Esophagus muscularis mucosa (tissue), 4 donors: ENCODE data around the gene CROT.

Experiments used
- EP300 ChIP-seq: sonication (generic); formaldehyde crosslinking; IDR thresholded peaks from one replicate; pipeline ENCODE4 v1.6.1; 2017; ENCODE audit warnings: antibody characterized with exemption
- POLR2AphosphoS5 ChIP-seq, 2 donors: sonication (generic); formaldehyde crosslinking; IDR thresholded peaks; one replicate each; pipeline ENCODE4 v1.6.1; 2017; ENCODE audit warnings: antibody characterized with exemption in 2 of 2
- TF ChIP-seq, protein P1 (sequence below), 3 experiments: fragments of 200-600 bp in 2 of 3; fragments of 450-650 bp in 1 of 3; sonication (generic) in 2 of 3; IDR thresholded peaks; one replicate each; pipeline ENCODE4 v1.5.1; 2017 to 2019; ENCODE audit warnings: antibody characterized with exemption in 3 of 3, mild to moderate bottlenecking in 2 of 3, moderate library complexity in 1 of 3

DNA sequence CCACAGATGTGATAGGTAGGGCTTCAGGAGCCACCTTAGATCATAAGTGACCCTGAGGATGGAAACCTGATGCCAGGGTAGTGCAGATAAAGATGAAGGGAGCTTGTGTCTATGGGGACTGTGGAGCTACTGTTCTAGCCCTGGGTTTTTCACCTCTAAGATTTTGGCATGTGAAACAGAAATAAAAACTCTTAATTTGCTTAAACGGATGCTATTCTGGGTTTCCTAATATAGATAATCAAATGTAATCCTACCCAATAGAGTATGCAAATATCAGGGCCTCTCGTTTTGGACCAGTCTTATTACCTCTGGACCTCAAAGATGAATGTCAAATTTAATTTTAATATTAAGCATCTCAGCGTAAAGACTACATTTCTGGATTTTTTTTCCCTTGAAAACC lies 80.7 kb downstream of the CROT start:
- TF ChIP-seq EP300, result no peak
- TF ChIP-seq, protein P1, sequence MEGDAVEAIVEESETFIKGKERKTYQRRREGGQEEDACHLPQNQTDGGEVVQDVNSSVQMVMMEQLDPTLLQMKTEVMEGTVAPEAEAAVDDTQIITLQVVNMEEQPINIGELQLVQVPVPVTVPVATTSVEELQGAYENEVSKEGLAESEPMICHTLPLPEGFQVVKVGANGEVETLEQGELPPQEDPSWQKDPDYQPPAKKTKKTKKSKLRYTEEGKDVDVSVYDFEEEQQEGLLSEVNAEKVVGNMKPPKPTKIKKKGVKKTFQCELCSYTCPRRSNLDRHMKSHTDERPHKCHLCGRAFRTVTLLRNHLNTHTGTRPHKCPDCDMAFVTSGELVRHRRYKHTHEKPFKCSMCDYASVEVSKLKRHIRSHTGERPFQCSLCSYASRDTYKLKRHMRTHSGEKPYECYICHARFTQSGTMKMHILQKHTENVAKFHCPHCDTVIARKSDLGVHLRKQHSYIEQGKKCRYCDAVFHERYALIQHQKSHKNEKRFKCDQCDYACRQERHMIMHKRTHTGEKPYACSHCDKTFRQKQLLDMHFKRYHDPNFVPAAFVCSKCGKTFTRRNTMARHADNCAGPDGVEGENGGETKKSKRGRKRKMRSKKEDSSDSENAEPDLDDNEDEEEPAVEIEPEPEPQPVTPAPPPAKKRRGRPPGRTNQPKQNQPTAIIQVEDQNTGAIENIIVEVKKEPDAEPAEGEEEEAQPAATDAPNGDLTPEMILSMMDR (IDR thresholded peaks at IDR 0.05), result no peak
- TF ChIP-seq POLR2AphosphoS5 (IDR thresholded peaks at IDR 0.05), result no peak
